KMS-11 (cell line): ENCODE measurements around the gene ZBTB34.

Source experiments
- H2AFZ ChIP-seq: fragments of 200-600 bp; sonication (generic); 2 replicates; pipeline ENCODE4 v1.6.1; 2016; ENCODE audit warnings: antibody characterized with exemption, mixed run types, low read depth
- H3K27ac ChIP-seq: fragments of 200-600 bp; sonication (generic); 2 replicates; pipeline ENCODE4 v1.6.1; 2016; ENCODE audit warnings: mild to moderate bottlenecking, mixed run types
- H3K27me3 ChIP-seq: fragments of 200-600 bp; sonication (generic); 2 replicates; pipeline ENCODE4 v1.6.1; 2017; ENCODE audit warnings: mild to moderate bottlenecking, low read depth, mixed run types, moderate library complexity; ENCODE audit not compliant: insufficient read depth
- H3K36me3 ChIP-seq: fragments of 200-600 bp; sonication (generic); 2 replicates; pipeline ENCODE4 v1.6.1; 2017; ENCODE audit warnings: mild to moderate bottlenecking, mixed run types; ENCODE audit not compliant: insufficient read depth
- H3K4me1 ChIP-seq: fragments of 200-600 bp; sonication (generic); 2 replicates; pipeline ENCODE4 v1.6.1; 2016; ENCODE audit warnings: mild to moderate bottlenecking, low read depth, mixed run types; ENCODE audit not compliant: poor library complexity, severe bottlenecking
- H3K4me2 ChIP-seq: fragments of 200-600 bp; sonication (generic); 2 replicates; pipeline ENCODE4 v1.7.0; 2016; ENCODE audit warnings: mild to moderate bottlenecking, mixed run types
- H3K4me3 ChIP-seq: fragments of 200-600 bp; sonication (generic); IDR thresholded peaks from 2 replicates; pipeline ENCODE4 v1.6.1; 2017; ENCODE audit warnings: low read depth, low read length, mixed read lengths; ENCODE audit not compliant: insufficient read depth
- H3K79me2 ChIP-seq: fragments of 200-600 bp; sonication (generic); 2 replicates; pipeline ENCODE4 v1.6.1; 2016; ENCODE audit warnings: low read depth, mixed run types; ENCODE audit not compliant: insufficient read depth
- H3K9ac ChIP-seq: fragments of 200-600 bp; sonication (generic); 2 replicates; pipeline ENCODE4 v1.6.1; 2016; ENCODE audit warnings: mild to moderate bottlenecking, mixed run types
- H4K20me1 ChIP-seq: fragments of 200-600 bp; sonication (generic); 2 replicates; pipeline ENCODE4 v1.6.1; 2016; ENCODE audit warnings: mild to moderate bottlenecking, mixed run types; ENCODE audit not compliant: insufficient read depth
- CTCF ChIP-seq: fragments of 200-600 bp; sonication (generic); conservative IDR thresholded peaks from 2 replicates; pipeline ENCODE4 v1.6.1; 2017; ENCODE audit warnings: low read depth, mild to moderate bottlenecking, antibody characterized with exemption, low read length, moderate library complexity, mixed read lengths

ZBTB34 gene

GRCh38 chr9:126933334-126933980, 73.0 kb downstream of the ZBTB34 start:
- no peaks in the 10 kb centered on the region for H3K27me3 ChIP-seq
- H3K4me1 ChIP-seq, result no peaks in the 10 kb centered on the region
- H2AFZ ChIP-seq, result no peak overlapping the region
- no peaks in the 10 kb centered on the region for H4K20me1 ChIP-seq
- no peak for TF ChIP-seq CTCF
- H3K79me2 ChIP-seq, result no peaks in the 10 kb centered on the region
- H3K27ac ChIP-seq, result no peak overlapping the region
- H3K9ac ChIP-seq, result no peak overlapping the region
- no peaks in the 10 kb centered on the region for H3K36me3 ChIP-seq
- no peak overlapping the region for H3K4me3 ChIP-seq
- no peak overlapping the region for H3K4me2 ChIP-seq

GRCh38 chr9:126934441-126934840, 74.0 kb downstream of the ZBTB34 start:
- Histone ChIP-seq H3K4me2 (no peak overlapping the region), H3K4me1 (no peaks in the 10 kb centered on the region), H3K4me3 (no peak overlapping the region), H3K9ac (no peak overlapping the region), H3K36me3 (no peaks in the 10 kb centered on the region), H3K27me3 (no peaks in the 10 kb centered on the region), H4K20me1 (no peaks in the 10 kb centered on the region), H3K27ac (no peak overlapping the region), H3K79me2 (no peaks in the 10 kb centered on the region), H2AFZ (no peak overlapping the region)
- no peak for TF ChIP-seq CTCF
